Keratinocyte (primary cell): Measurements from ENCODE around the gene POLR2B.

Experiments used
- EZH2 ChIP-seq: IDR thresholded peaks from one replicate; pipeline ENCODE4 v1.6.1; 2012; ENCODE audit warnings: inconsistent platforms, mild to moderate bottlenecking, low read length, moderate library complexity
- TF ChIP-seq, protein P1 (sequence below), 3 experiments: IDR thresholded peaks in 1 of 3; conservative IDR thresholded peaks in 1 of 3; optimal IDR thresholded peaks in 1 of 3; 2 replicates in 2 of 3; 3 replicates in 1 of 3; pipeline versions ENCODE3 to v1.5.1; 2011; ENCODE audit warnings: low read length in 3 of 3, mild to moderate bottlenecking in 3 of 3, moderate library complexity in 2 of 3, control low read depth in 1 of 3, inconsistent platforms in 1 of 3; ENCODE audit not compliant: insufficient read depth in 2 of 3; ENCODE audit errors: extremely low read depth in 1 of 3

DNA sequence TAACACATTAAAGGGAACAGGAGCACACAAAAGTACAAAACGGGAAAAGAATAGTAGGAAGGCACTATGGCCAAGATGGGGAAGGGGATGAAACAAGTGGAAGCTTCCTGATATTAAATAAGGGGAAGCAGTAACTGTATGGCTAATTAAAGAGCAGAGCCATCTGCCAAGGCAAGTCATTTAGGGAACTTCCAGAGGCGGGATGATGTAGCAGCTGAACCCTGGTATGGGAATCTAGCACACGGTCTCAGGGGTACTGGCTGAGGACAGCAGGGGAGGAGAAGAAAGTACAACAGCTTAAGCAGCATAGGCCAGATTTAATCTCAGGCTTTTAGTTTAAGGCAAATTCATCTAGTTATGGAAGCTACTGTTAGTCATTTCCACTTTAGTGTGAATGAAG is 72.4 kb downstream of the POLR2B start:
- no peak for TF ChIP-seq EZH2
- TF ChIP-seq, protein P1, sequence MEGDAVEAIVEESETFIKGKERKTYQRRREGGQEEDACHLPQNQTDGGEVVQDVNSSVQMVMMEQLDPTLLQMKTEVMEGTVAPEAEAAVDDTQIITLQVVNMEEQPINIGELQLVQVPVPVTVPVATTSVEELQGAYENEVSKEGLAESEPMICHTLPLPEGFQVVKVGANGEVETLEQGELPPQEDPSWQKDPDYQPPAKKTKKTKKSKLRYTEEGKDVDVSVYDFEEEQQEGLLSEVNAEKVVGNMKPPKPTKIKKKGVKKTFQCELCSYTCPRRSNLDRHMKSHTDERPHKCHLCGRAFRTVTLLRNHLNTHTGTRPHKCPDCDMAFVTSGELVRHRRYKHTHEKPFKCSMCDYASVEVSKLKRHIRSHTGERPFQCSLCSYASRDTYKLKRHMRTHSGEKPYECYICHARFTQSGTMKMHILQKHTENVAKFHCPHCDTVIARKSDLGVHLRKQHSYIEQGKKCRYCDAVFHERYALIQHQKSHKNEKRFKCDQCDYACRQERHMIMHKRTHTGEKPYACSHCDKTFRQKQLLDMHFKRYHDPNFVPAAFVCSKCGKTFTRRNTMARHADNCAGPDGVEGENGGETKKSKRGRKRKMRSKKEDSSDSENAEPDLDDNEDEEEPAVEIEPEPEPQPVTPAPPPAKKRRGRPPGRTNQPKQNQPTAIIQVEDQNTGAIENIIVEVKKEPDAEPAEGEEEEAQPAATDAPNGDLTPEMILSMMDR (optimal IDR thresholded peaks at IDR 0.05 in 1 of 3, IDR thresholded peaks at IDR 0.05 in 1 of 3, conservative IDR thresholded peaks at IDR 0.05 in 1 of 3; ENCODE audit: extremely low read depth in 1 of 3, insufficient read depth in 2 of 3, low read length in 3 of 3) = no peak
